Measurements from ENCODE around the gene GPR32. TPM values are rescaled to one million over a fixed set of nuclear protein-coding genes. Genes with fewer than 3 reads are reported as not detected.

Gene GPR32
- polyA plus RNA-seq, 3 donors, result not detected

GRCh38 chr19:50776131-50776530 lies 5.9 kb downstream of the GPR32 start:
- Mint-ChIP-seq H3K36me3 (no peaks in the 10 kb centered on the region), H3K27ac (no peak overlapping the region), H3K4me3 (no peak overlapping the region), H3K27me3 (ENCODE audit: low read depth in 3 of 3) (peaks cover 52 to 63% (median 59%) of the 10 kb centered on the region in 3 donors), H3K4me1 (peaks cover 9% of the 10 kb centered on the region), H3K9me3 (peaks cover 3 to 22% (median 11%) of the 10 kb centered on the region in 7 donors)
- no peak for DNase-seq
- TF ChIP-seq CTCF (IDR thresholded peaks at IDR 0.05), result no peak
- Histone ChIP-seq H3K79me2 (ENCODE audit: insufficient read depth, low read length) (no peaks in the 10 kb centered on the region), H3K4me1 (ENCODE audit: control insufficient read depth in 1 of 2, insufficient read depth in 2 of 2, low read length in 2 of 2) (no peaks in the 10 kb centered on the region), H3K4me2 (replicated peaks; ENCODE audit: extremely low read depth, low read length, poor library complexity, severe bottlenecking) (no peak overlapping the region), H3K27me3 (ENCODE audit: control insufficient read depth in 2 of 2, insufficient read depth in 2 of 2, low read length in 2 of 2) (peaks cover 15 to 45% of the 10 kb centered on the region in 2 donors), H3K9ac (ENCODE audit: insufficient read depth, low read length, poor library complexity, severe bottlenecking) (no peak overlapping the region), H3K36me3 (replicated peaks in 1 of 2; ENCODE audit: control insufficient read depth in 1 of 2, insufficient read depth in 2 of 2, low read length in 2 of 2) (no peaks in the 10 kb centered on the region), H3K9me3 (replicated peaks in 1 of 2; ENCODE audit: control insufficient read depth in 1 of 2, insufficient read depth in 1 of 2, low read length in 2 of 2) (peaks cover 6 to 9% of the 10 kb centered on the region in 2 donors), H4K20me1 (ENCODE audit: insufficient read depth, low read length) (no peaks in the 10 kb centered on the region), H3K27ac (ENCODE audit: low read depth in 1 of 2, low read length in 2 of 2) (no peak overlapping the region), H3K4me3 (replicated peaks in 1 of 3; ENCODE audit: low read depth in 2 of 3, low read length in 3 of 3) (no peak overlapping the region), H2AFZ (ENCODE audit: insufficient read depth, low read depth, low read length, poor library complexity, severe bottlenecking) (no peak overlapping the region)
- intact Hi-C loops (cut with micrococcal nuclease), result no loop called here
- WGBS (ENCODE audit: insufficient coverage), result 96% methylated on average over 3 of the region's 5 CpGs

GRCh38 chr19:50777261-50777660 lies 7.0 kb downstream of the GPR32 start:
- H3K27me3 ChIP-seq (ENCODE audit: control insufficient read depth in 2 of 2, insufficient read depth in 2 of 2, low read length in 2 of 2), result peaks cover 15 to 45% of the 10 kb centered on the region in 2 donors

More at GRCh38 chr19:50777261-50777660, 7.0 kb downstream of the GPR32 start:
- Histone ChIP-seq H3K79me2 (ENCODE audit: insufficient read depth, low read length) (no peaks in the 10 kb centered on the region), H4K20me1 (ENCODE audit: insufficient read depth, low read length) (no peaks in the 10 kb centered on the region), H3K4me3 (replicated peaks in 1 of 3; ENCODE audit: low read depth in 2 of 3, low read length in 3 of 3) (no peak overlapping the region), H3K27ac (ENCODE audit: low read depth in 1 of 2, low read length in 2 of 2) (no peak overlapping the region), H3K9ac (ENCODE audit: insufficient read depth, low read length, poor library complexity, severe bottlenecking) (no peak overlapping the region), H3K4me1 (ENCODE audit: control insufficient read depth in 1 of 2, insufficient read depth in 2 of 2, low read length in 2 of 2) (no peaks in the 10 kb centered on the region), H3K4me2 (replicated peaks; ENCODE audit: extremely low read depth, low read length, poor library complexity, severe bottlenecking) (no peak overlapping the region), H3K36me3 (replicated peaks in 1 of 2; ENCODE audit: control insufficient read depth in 1 of 2, insufficient read depth in 2 of 2, low read length in 2 of 2) (no peaks in the 10 kb centered on the region), H3K9me3 (replicated peaks in 1 of 2; ENCODE audit: control insufficient read depth in 1 of 2, insufficient read depth in 1 of 2, low read length in 2 of 2) (peaks cover 6 to 9% of the 10 kb centered on the region in 2 donors), H2AFZ (ENCODE audit: insufficient read depth, low read depth, low read length, poor library complexity, severe bottlenecking) (no peak overlapping the region)
- Mint-ChIP-seq H3K4me3 (peak overlapping the region in 1 of 2 donors; percentile 79), H3K9me3 (peaks cover 3 to 22% (median 11%) of the 10 kb centered on the region in 7 donors), H3K27me3 (ENCODE audit: low read depth in 3 of 3) (peaks cover 60 to 73% (median 67%) of the 10 kb centered on the region in 3 donors), H3K27ac (no peak overlapping the region), H3K4me1 (peaks cover 9% of the 10 kb centered on the region), H3K36me3 (no peaks in the 10 kb centered on the region)
- intact Hi-C loops (cut with micrococcal nuclease), result no loop called here
- DNase-seq, result no peak
- no CpG with 5 or more reads among the region's 4 CpGs for WGBS (ENCODE audit: insufficient coverage)
- no peak for TF ChIP-seq CTCF (IDR thresholded peaks at IDR 0.05)

Data from CD14-positive monocyte (primary cell).